KOPT-K1 (cell line): Measurements from ENCODE around the gene C6orf47.

Experiments
- H3K27ac ChIP-seq: fragments of 200-600 bp; sonication (generic); 2 replicates; pipeline ENCODE4 v1.5.1; 2016; ENCODE audit warnings: antibody characterized with exemption, mild to moderate bottlenecking, low read depth, low read length; ENCODE audit not compliant: poor library complexity, severe bottlenecking
- H3K36me3 ChIP-seq: fragments of 200-600 bp; sonication (generic); 2 replicates; pipeline ENCODE4 v1.5.1; 2017; ENCODE audit warnings: antibody characterized with exemption, mild to moderate bottlenecking, low read length, moderate library complexity; ENCODE audit not compliant: insufficient read depth
- H3K9me3 ChIP-seq: fragments of 200-600 bp; sonication (generic); 2 replicates; pipeline ENCODE4 v1.5.1; 2017; ENCODE audit warnings: antibody characterized with exemption, low read length, mild to moderate bottlenecking; ENCODE audit not compliant: insufficient read depth, poor library complexity, severe bottlenecking

C6orf47 gene

GRCh38 chr6:31692353-31692752, 31.8 kb upstream of the C6orf47 start:
- Histone ChIP-seq H3K27ac (no peak overlapping the region), H3K9me3 (no peaks in the 10 kb centered on the region), H3K36me3 (peaks cover 99% of the 10 kb centered on the region)

DNA sequence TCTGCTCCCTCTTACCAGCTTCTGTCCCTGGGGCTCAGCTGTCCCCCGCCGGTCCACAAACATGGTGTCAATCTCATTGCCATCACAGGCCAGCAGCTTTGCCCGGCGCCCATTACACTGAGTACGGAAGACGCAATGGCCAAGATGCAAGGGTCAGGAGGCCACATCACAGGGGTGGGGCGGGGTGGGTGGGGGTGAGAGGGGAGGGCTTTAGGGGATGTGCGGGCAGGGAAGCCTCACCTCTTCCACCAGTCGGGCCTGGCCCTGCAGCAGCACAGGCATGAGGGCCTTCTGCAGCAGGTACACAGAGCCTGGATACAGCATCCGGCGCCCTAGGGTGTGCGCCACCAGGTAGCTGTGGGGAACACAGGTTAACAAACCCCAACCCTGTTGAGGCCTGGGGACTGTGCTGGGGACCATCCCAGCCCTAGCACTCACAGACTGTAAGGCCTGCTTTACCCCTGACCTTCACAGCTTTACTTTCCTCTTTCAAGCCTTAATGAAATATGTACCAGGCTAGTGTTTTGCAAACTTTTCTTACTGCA, 31.1 kb upstream of the C6orf47 start:
- Histone ChIP-seq H3K27ac (no peak overlapping the region), H3K36me3 (peaks cover 99% of the 10 kb centered on the region), H3K9me3 (no peaks in the 10 kb centered on the region)

- Histone ChIP-seq H3K36me3 (peaks cover 99% of the 10 kb centered on the region), H3K9me3 (no peaks in the 10 kb centered on the region), H3K27ac (no peak overlapping the region)
Observed at GRCh38 chr6:31691078-31691463, 30.5 kb upstream of the C6orf47 start.

DNA sequence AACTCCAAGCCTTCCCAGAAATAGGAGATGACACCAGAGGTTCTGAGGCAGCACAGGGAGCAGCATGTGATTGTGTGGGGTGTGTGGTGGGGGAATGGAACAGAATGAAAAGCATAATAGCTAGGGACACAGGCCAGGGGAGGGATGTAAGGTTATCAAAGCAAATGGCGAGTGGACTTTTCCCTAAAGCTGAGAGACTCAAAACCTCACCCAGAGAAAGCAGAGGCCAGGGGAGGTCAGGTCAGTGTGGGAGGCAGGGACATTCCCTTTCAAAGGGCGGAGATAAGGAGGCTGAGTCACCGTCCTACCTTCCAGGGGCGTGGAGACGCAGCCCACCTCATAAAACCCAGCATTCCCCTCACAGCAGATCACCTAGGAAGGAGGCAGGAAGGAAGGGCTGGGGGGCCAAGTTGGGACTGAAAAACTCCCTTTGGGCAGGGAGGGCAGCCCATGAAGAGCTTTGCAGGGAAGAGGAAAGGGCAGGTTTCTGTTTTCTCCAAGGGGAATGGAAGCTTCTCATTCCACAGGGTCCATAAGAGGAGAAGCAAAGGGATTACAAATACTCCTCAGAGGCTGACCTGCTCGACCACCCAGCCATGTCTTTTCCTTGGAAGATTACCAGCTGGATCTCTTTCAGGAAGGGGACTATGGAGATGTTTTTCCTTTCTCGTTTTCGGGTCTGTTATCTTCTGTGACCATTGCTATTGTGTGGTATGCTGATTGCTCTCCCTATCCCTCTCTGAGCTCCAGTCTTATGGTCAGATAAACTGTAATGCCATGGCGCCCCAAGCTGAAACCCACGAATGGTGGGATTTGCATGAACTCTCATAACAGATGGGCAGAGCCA, 29.9 kb upstream of the C6orf47 start:
- Histone ChIP-seq H3K9me3 (no peaks in the 10 kb centered on the region), H3K36me3 (peaks cover 100% of the 10 kb centered on the region), H3K27ac (no peak overlapping the region)

GRCh38 chr6:31689249-31690110, 28.9 kb upstream of the C6orf47 start:
- H3K36me3 ChIP-seq: peaks cover 97% of the 10 kb centered on the region

GRCh38 chr6:31687860-31688693, 27.5 kb upstream of the C6orf47 start:
- peaks cover 97% of the 10 kb centered on the region for H3K36me3 ChIP-seq
- H3K9me3 ChIP-seq: no peaks in the 10 kb centered on the region
- no peak overlapping the region for H3K27ac ChIP-seq

More at GRCh38 chr6:31689249-31690110, 28.9 kb upstream of the C6orf47 start:
- Histone ChIP-seq H3K9me3 (no peaks in the 10 kb centered on the region), H3K27ac (no peak overlapping the region)

GRCh38 chr6:31687321-31687720, 26.7 kb upstream of the C6orf47 start:
- Histone ChIP-seq H3K36me3 (peaks cover 92% of the 10 kb centered on the region), H3K9me3 (no peaks in the 10 kb centered on the region), H3K27ac (no peak overlapping the region)

GRCh38 chr6:31686483-31686882, 25.9 kb upstream of the C6orf47 start:
- Histone ChIP-seq H3K36me3 (peaks cover 83% of the 10 kb centered on the region), H3K27ac (no peak overlapping the region), H3K9me3 (no peaks in the 10 kb centered on the region)

DNA sequence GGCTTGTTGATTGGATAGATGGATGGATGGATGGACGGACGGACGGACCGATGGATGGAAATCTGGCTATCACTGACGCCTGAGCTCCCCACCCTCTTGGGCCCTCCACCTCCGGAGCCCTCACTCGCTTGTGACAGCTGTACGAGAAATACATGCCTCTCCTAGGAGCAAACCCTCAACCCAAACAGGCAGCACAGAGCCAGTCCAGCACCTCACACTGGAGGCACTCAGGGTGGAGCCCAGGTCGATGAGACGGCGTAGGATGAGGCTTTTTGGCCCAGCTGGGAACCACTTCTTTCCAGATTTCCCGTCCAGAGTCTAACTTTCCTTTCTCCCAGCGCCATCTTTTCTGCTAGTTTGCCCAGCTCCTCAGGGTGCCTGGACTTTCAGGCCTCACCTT, 23.0 kb upstream of the C6orf47 start:
- peaks cover 55% of the 10 kb centered on the region for H3K36me3 ChIP-seq
- H3K27ac ChIP-seq: no peak overlapping the region
- H3K9me3 ChIP-seq: no peaks in the 10 kb centered on the region

DNA sequence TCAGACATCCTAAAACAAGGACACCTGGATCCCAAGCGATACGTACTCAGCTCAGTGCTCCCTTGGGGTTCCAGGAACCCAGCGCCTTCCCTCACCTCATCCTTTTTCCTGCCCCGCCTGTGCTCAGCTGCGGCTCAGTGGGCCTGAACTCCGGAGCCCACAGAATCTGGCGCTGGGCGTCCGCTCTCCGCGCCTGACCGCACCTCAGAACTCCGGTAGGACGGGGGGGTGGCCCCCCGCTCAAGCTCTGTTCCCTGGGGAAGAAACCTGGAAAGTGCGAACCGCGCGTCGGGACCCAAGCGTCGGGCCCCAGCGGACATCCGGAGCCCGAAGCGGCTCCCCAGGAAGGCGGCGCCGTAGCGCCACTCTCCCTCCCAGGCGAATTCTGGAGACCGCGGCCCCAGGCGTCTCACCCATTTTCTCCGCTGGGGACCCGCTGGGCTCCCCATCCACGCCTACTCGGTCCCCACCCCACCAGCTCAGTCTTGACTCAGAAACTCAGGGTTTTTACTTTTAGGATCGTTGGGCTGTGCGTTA, 20.6 kb upstream of the C6orf47 start:
- H3K9me3 ChIP-seq: no peaks in the 10 kb centered on the region
- H3K27ac ChIP-seq: no peak overlapping the region
- peaks cover 31% of the 10 kb centered on the region for H3K36me3 ChIP-seq

- Histone ChIP-seq H3K9me3 (no peaks in the 10 kb centered on the region), H3K36me3 (peaks cover 23% of the 10 kb centered on the region; the same call in 1 of the 2 replicates), H3K27ac (no peak within 1 kb of the TSS)
Observed at GRCh38 chr6:31680226-31681134, 19.9 kb upstream of the C6orf47 start, which contains the start of gene LY6G5C. TSS of gene LY6G5C (minus strand) at chr6:31681067. CDS start at chr6:31680373, 694 bp downstream.

- Histone ChIP-seq H3K9me3 (no peaks in the 10 kb centered on the region), H3K36me3 (peaks cover 21% of the 10 kb centered on the region), H3K27ac (no peak overlapping the region)
Observed at GRCh38 chr6:31677955-31678354, 17.4 kb upstream of the C6orf47 start.

DNA sequence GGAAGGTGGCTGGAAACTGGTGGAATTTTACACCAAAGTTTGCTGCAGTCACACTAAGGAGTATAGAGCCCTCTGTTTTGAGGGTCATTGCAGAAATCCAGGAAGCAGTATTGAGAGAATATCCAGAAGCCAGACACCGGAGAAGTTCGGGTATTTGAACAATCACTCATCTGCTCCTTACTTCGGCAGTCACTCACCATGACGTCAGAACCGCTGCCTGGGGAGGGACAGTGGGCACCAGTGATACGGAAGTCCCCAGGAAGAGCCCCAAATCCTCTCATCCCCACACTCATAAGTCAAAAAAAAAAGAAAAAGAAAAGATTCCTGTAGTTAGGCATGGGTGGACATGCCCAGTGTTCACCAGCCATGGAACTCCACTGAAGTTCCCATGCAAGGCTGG, 16.3 kb upstream of the C6orf47 start:
- H3K27ac ChIP-seq: no peak overlapping the region
- peaks cover 31% of the 10 kb centered on the region for H3K36me3 ChIP-seq
- H3K9me3 ChIP-seq: no peaks in the 10 kb centered on the region
